IMR-90 (cell line): ENCODE results near the gene PXN. TPM values are rescaled to one million over a fixed set of nuclear protein-coding genes. Genes with fewer than 3 reads are reported as not detected.

Experiments
- ATAC-seq: fragments of 200-7000 bp; cut with Tn5 transposase; 2 replicates; pipeline ENCODE4 v1.9.1; 2020; ENCODE audit warnings: low read depth, mild to moderate bottlenecking, moderate library complexity
- BruUV-seq: library from RNA; stranded (reverse); fragments of 400-500 nt; replicated peaks from 2 replicates; lab custom pipeline; 2021; lab: Mats Ljungman, UMichigan
- CTCF ChIA-PET: fragments of 300-600 bp; formaldehyde crosslinking; extraction: SDS; loops from one replicate; lab custom pipeline; 2021; ENCODE audit warnings: antibody characterized with exemption; lab: Yijun Ruan, JAX
- POLR2A ChIA-PET: fragments of 300-600 bp; sonication (Branson Sonifier 250); formaldehyde crosslinking; loops from one replicate; lab custom pipeline; 2022; ENCODE audit warnings: antibody characterized with exemption; ENCODE audit not compliant: unreplicated experiment; lab: Charles Lee
- DNase-seq: peaks from one replicate; pipeline ENCODE4 v3.0.0; 2013
- H2AFZ ChIP-seq: replicated peaks from 2 replicates; pipeline ENCODE3; 2013; ENCODE audit warnings: low read length, mild to moderate bottlenecking; ENCODE audit not compliant: poor library complexity
- H2AK5ac ChIP-seq: 2 replicates; pipeline ENCODE4 v1.6.1; 2013; ENCODE audit warnings: low read depth, low read length, inconsistent platforms
- H2AK9ac ChIP-seq: replicated peaks from 2 replicates; pipeline ENCODE3; 2013; ENCODE audit warnings: mild to moderate bottlenecking, low read depth, low read length, moderate library complexity; ENCODE audit not compliant: poor library complexity
- H2BK120ac ChIP-seq: 2 replicates; pipeline ENCODE4 v1.6.1; 2013; ENCODE audit warnings: low read depth, low read length, inconsistent platforms
- H2BK15ac ChIP-seq: 3 replicates; pipeline ENCODE4 v1.6.1; 2013; ENCODE audit warnings: low read depth, low read length, inconsistent platforms
- H2BK20ac ChIP-seq: 2 replicates; pipeline ENCODE4 v1.6.1; 2013; ENCODE audit warnings: low read depth, mild to moderate bottlenecking, inconsistent platforms, low read length, moderate library complexity
- H2BK5ac ChIP-seq: 2 replicates; pipeline ENCODE4 v1.6.1; 2013; ENCODE audit warnings: mild to moderate bottlenecking, low read depth, low read length, inconsistent platforms; ENCODE audit not compliant: poor library complexity, severe bottlenecking
- H3K14ac ChIP-seq: replicated peaks from 2 replicates; pipeline ENCODE4 v1.6.1; 2013; ENCODE audit warnings: low read depth, low read length, inconsistent platforms
- H3K18ac ChIP-seq: 2 replicates; pipeline ENCODE4 v1.6.1; 2013; ENCODE audit warnings: low read depth, low read length, control low read depth
- H3K23ac ChIP-seq: 2 replicates; pipeline ENCODE4 v1.6.1; 2013; ENCODE audit warnings: low read depth, low read length, inconsistent platforms
- H3K27ac ChIP-seq: 2 replicates; pipeline ENCODE4 v1.5.1; 2013; ENCODE audit warnings: mild to moderate bottlenecking, control low read depth, low read length; ENCODE audit not compliant: insufficient read depth
- H3K27me3 ChIP-seq: 2 replicates; pipeline ENCODE4 v1.6.1; 2013; ENCODE audit warnings: low read length; ENCODE audit not compliant: control insufficient read depth, insufficient read depth
- H3K36me3 ChIP-seq: 2 replicates; pipeline ENCODE4 v1.6.1; 2013; ENCODE audit warnings: low read length, mixed read lengths; ENCODE audit not compliant: control insufficient read depth, insufficient read depth
- H3K4ac ChIP-seq: 2 replicates; pipeline ENCODE4 v1.6.1; 2013; ENCODE audit warnings: low read depth, low read length, inconsistent platforms
- H3K4me1 ChIP-seq: 2 replicates; pipeline ENCODE4 v1.6.1; 2013; ENCODE audit warnings: low read length, mixed read lengths; ENCODE audit not compliant: control insufficient read depth, insufficient read depth
- H3K4me2 ChIP-seq: 2 replicates; pipeline ENCODE4 v1.6.1; 2013; ENCODE audit warnings: low read depth, mild to moderate bottlenecking, control low read depth, low read length, moderate library complexity
- H3K4me3 ChIP-seq: 2 replicates; pipeline ENCODE4 v1.5.1; 2013; ENCODE audit warnings: low read depth, mild to moderate bottlenecking, control low read depth, low read length, moderate library complexity; ENCODE audit not compliant: insufficient read depth
- H3K56ac ChIP-seq: 2 replicates; pipeline ENCODE4 v1.6.1; 2013; ENCODE audit warnings: low read length, inconsistent platforms; ENCODE audit not compliant: insufficient read depth; ENCODE audit errors: extremely low read depth
- H3K79me1 ChIP-seq, 2 experiments: 2 replicates each; pipeline ENCODE4 v1.6.1; 2013; ENCODE audit warnings: low read length in 2 of 2, inconsistent platforms in 1 of 2, low read depth in 1 of 2
- H3K9ac ChIP-seq: 2 replicates; pipeline ENCODE4 v1.6.1; 2013; ENCODE audit warnings: low read depth, low read length, control low read depth
- H3K9me1 ChIP-seq: 2 replicates; pipeline ENCODE4 v1.6.1; 2013; ENCODE audit warnings: low read length, inconsistent platforms; ENCODE audit not compliant: insufficient read depth
- H3K9me3 ChIP-seq: 2 replicates; pipeline ENCODE4 v1.6.1; 2013; ENCODE audit warnings: low read length; ENCODE audit not compliant: control insufficient read depth, insufficient read depth
- H4K20me1 ChIP-seq: 2 replicates; pipeline ENCODE4 v1.6.1; 2013; ENCODE audit warnings: low read length, inconsistent platforms; ENCODE audit not compliant: insufficient read depth
- H4K5ac ChIP-seq: 2 replicates; pipeline ENCODE4 v1.6.1; 2013; ENCODE audit warnings: mild to moderate bottlenecking, low read depth, low read length, control low read depth
- H4K8ac ChIP-seq, 2 experiments: 2 replicates each; pipeline ENCODE4 v1.6.1; 2013; ENCODE audit warnings: low read depth in 2 of 2, low read length in 2 of 2, control low read depth in 1 of 2, inconsistent platforms in 1 of 2
- H4K91ac ChIP-seq: 2 replicates; pipeline ENCODE4 v1.6.1; 2013; ENCODE audit warnings: low read depth, low read length, inconsistent platforms; ENCODE audit not compliant: insufficient read depth
- BHLHE40 ChIP-seq: fragments of 150-350 bp; IDR thresholded peaks from 2 replicates; pipeline ENCODE4 v1.6.1; 2016; ENCODE audit warnings: mild to moderate bottlenecking, low read depth, low read length
- RCOR1 ChIP-seq: IDR thresholded peaks from 2 replicates; pipeline ENCODE4 v1.6.1; 2012; ENCODE audit warnings: mild to moderate bottlenecking, low read length, improper control_type of control experiment; ENCODE audit not compliant: insufficient replicate concordance
- RFX5 ChIP-seq: IDR thresholded peaks from 2 replicates; pipeline ENCODE4 v1.8.0; 2012; ENCODE audit warnings: low read depth, mild to moderate bottlenecking, low read length, moderate library complexity
- WGBS, 2 experiments: methylation state at CpG; one replicate each; pipeline versions ENCODE4 v1.1.5 to v1.1.7; 2013; ENCODE audit warnings: missing lambda C conversion rate in 2 of 2; ENCODE audit not compliant: insufficient read length in 1 of 2; ENCODE audit errors: extremely low coverage in 2 of 2; 5-methylcytosine and 5-hydroxymethylcytosine counted together
- dilution Hi-C: fragments of 300-500 bp; cut with HindIII; formaldehyde crosslinking; loops from one replicate; pipeline ENCODE4 v1.14.3; 2018; ENCODE audit warnings: low sequenced_read_pairs; ENCODE audit not compliant: unreplicated experiment
- in situ Hi-C: fragments of 300-500 bp; cut with MboI; formaldehyde crosslinking; loops from 3 replicates; pipeline ENCODE4 v1.14.3; 2019; ENCODE audit warnings: low sequenced_read_pairs, inconsistent platforms, mixed read lengths
- intact Hi-C: fragments of 100-400 bp; cut with micrococcal nuclease; formaldehyde crosslinking; loops from 2 replicates; pipeline ENCODE4 v1.10.0; 2022
- polyA plus RNA-seq, 3 experiments: library from polyadenylated mRNA; depleted of rRNA; stranded (reverse); fragments of >200 nt; gene quantifications; 2 replicates each; pipeline ENCODE4 v1.2.3, GENCODE V29; 2012; ENCODE audit warnings: low replicate concordance in 1 of 3
- total RNA-seq: library from RNA; depleted of rRNA; stranded (reverse); fragments of >200 nt; gene quantifications from 2 replicates; pipeline ENCODE4 v1.2.3, GENCODE V29; 2012
- TF ChIP-seq, protein P1 (sequence below): fragments of 150-350 bp; IDR thresholded peaks from 2 replicates; pipeline ENCODE4 v1.6.1; 2017; ENCODE audit warnings: mild to moderate bottlenecking, antibody characterized with exemption, low read length, low read depth
- TF ChIP-seq, protein P2 (sequence below): fragments of 150-350 bp; IDR thresholded peaks from 2 replicates; pipeline ENCODE4 v1.6.1; 2016; ENCODE audit warnings: low read depth, mild to moderate bottlenecking, low read length, moderate library complexity, borderline replicate concordance

Gene PXN
- total and polyA plus RNA-seq, 2 of the 4 experiments (the other 2 are of a cell fraction) = 46.6 to 134 TPM

DNA sequence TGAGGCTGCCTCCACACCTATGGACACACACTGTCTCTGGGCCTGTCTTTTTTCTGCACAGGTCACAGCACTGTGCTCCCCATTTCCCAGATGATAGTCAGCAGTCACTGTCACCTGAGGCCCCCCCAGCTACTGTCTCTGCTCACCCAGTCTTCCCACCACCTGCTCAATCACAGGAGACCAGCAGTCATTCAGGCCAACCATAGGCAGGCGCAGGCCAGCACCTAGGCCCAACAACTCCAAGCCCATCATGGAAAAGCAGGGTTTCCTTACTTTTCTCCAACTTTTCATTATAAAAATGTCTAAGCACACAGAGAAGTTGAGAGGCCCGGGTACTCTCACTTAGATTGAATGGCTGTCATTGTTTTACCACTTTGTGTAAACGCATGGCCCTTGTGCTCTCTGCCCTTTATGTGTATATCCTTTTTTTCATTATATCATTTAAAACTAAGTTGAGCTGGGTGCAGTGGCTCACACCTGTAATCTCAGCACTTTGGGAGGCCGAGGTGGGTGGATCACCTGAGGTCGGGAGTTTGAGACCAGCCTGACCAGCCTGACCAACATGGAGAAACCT lies 7.1 kb downstream of the PXN start:
- Histone ChIP-seq H4K91ac (no peak overlapping the region), H2BK15ac (no peak overlapping the region), H3K23ac (peak overlapping the region; percentile 80), H2BK120ac (no peak overlapping the region), H3K9me3 (no peaks in the 10 kb centered on the region), H3K56ac (no peak overlapping the region), H3K27me3 (no peaks in the 10 kb centered on the region), H2BK20ac (no peak overlapping the region; the same call in 1 of the 2 replicates), H3K9me1 (peaks cover 47% of the 10 kb centered on the region), H3K4ac (peak overlapping the region; percentile 52), H3K9ac (no peak overlapping the region), H3K4me2 (no peak overlapping the region), H2AK5ac (peak overlapping the region; percentile 71; the same call in 1 of the 2 replicates), H3K4me3 (no peak overlapping the region), H3K36me3 (peaks cover 12% of the 10 kb centered on the region), H4K20me1 (peaks cover 81% of the 10 kb centered on the region), H3K14ac (peak overlapping the region; percentile 80; the same call in 1 of the 2 replicates), H3K4me1 (peaks cover 36% of the 10 kb centered on the region), H2BK5ac (peak overlapping the region; percentile 28), H2AFZ (no peak overlapping the region), H3K18ac (no peak overlapping the region), H4K8ac (peak overlapping the region in 1 of 2 experiments; percentile 2; a peak in 1 of 4 replicates), H2AK9ac (peak overlapping the region; percentile 83), H4K5ac (no peak overlapping the region), H3K79me1 (peaks cover 0 to 58% of the 10 kb centered on the region in 2 experiments; a peak in 2 of 4 replicates), H3K27ac (peak overlapping the region; percentile 13; the same call in 1 of the 2 replicates)
- BruUV-seq = no TSS peak
- intact Hi-C loops (no loop called here), dilution Hi-C loops (no loop called here), in situ Hi-C loops (no loop called here)
- POLR2A ChIA-PET = interaction anchor here (1.0 kb wide), 1 partner anchor 9 kb away, joined by 5 read pairs; no protein-coding TSS in a partner anchor
- TF ChIP-seq RCOR1 (no peak), RFX5 (no peak), BHLHE40 (no peak)
- TF ChIP-seq, protein P1, sequence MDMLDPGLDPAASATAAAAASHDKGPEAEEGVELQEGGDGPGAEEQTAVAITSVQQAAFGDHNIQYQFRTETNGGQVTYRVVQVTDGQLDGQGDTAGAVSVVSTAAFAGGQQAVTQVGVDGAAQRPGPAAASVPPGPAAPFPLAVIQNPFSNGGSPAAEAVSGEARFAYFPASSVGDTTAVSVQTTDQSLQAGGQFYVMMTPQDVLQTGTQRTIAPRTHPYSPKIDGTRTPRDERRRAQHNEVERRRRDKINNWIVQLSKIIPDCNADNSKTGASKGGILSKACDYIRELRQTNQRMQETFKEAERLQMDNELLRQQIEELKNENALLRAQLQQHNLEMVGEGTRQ = no peak
- TF ChIP-seq, protein P2, sequence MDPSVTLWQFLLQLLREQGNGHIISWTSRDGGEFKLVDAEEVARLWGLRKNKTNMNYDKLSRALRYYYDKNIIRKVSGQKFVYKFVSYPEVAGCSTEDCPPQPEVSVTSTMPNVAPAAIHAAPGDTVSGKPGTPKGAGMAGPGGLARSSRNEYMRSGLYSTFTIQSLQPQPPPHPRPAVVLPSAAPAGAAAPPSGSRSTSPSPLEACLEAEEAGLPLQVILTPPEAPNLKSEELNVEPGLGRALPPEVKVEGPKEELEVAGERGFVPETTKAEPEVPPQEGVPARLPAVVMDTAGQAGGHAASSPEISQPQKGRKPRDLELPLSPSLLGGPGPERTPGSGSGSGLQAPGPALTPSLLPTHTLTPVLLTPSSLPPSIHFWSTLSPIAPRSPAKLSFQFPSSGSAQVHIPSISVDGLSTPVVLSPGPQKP = no peak
- DNase-seq (no peak), ATAC-seq (no peak)
- 90% methylated on average over 2 of the region's 5 CpGs; no CpG with 5 or more reads in 1 of the 2 experiments for WGBS, 2 experiments
- CTCF ChIA-PET = interaction anchor here (1.1 to 2.4 kb wide), 3 partner anchors 12 to 30 kb away, joined by 4 to 12 read pairs (median 8); no protein-coding TSS in a partner anchor
